ENCODE data around the gene ZNF132.

The ZNF132 gene

GRCh38 chr19:58469241-58470013 is 29.5 kb upstream of the ZNF132 start:
- Histone ChIP-seq H3K27me3 (ENCODE audit: control insufficient read depth in 5 of 5, insufficient read depth in 4 of 5, low read length in 5 of 5) (no peaks in the 10 kb centered on the region), H3K9me3 (ENCODE audit: control insufficient read depth in 5 of 5, low read length in 5 of 5) (no peaks in the 10 kb centered on the region), H3K9ac (ENCODE audit: low read length in 5 of 5) (no peak overlapping the region), H3K27ac (ENCODE audit: low read depth, low read length) (no peak overlapping the region), H3K4me3 (ENCODE audit: low read depth in 1 of 5, low read length in 5 of 5) (no peak overlapping the region), H3K4me1 (ENCODE audit: control insufficient read depth in 5 of 5, insufficient read depth in 5 of 5, low read length in 5 of 5) (peaks cover 0 to 23% (median 20%) of the 10 kb centered on the region in 5 donors), H3K36me3 (ENCODE audit: control insufficient read depth in 5 of 5, insufficient read depth in 5 of 5, low read length in 5 of 5) (peaks cover 0 to 41% (median 38%) of the 10 kb centered on the region in 5 donors)

GRCh38 chr19:58468216-58468839 is 28.4 kb upstream of the ZNF132 start:
- H3K36me3 ChIP-seq (ENCODE audit: control insufficient read depth in 5 of 5, insufficient read depth in 5 of 5, low read length in 5 of 5): peaks cover 0 to 36% (median 34%) of the 10 kb centered on the region in 5 donors
- peak overlapping the region in 3 of 5 donors; percentile 12 to 32 (median 16) for H3K4me3 ChIP-seq (ENCODE audit: low read depth in 1 of 5, low read length in 5 of 5)
- H3K9ac ChIP-seq (ENCODE audit: low read length in 5 of 5): peak overlapping the region in 2 of 5 donors; percentile 57 to 61
- H3K27me3 ChIP-seq (ENCODE audit: control insufficient read depth in 5 of 5, insufficient read depth in 4 of 5, low read length in 5 of 5): no peaks in the 10 kb centered on the region
- H3K4me1 ChIP-seq (ENCODE audit: control insufficient read depth in 5 of 5, insufficient read depth in 5 of 5, low read length in 5 of 5): peaks cover 0 to 23% (median 20%) of the 10 kb centered on the region in 5 donors
- no peaks in the 10 kb centered on the region for H3K9me3 ChIP-seq (ENCODE audit: control insufficient read depth in 5 of 5, low read length in 5 of 5)
- H3K27ac ChIP-seq (ENCODE audit: low read depth, low read length): no peak overlapping the region

- H3K9me3 ChIP-seq (ENCODE audit: control insufficient read depth in 5 of 5, low read length in 5 of 5): no peaks in the 10 kb centered on the region
- H3K4me3 ChIP-seq (ENCODE audit: low read depth in 1 of 5, low read length in 5 of 5): peak within 1 kb of the TSS; percentile 78 to 94 (median 87)
- peak within 1 kb of the TSS; percentile 41 for H3K27ac ChIP-seq (ENCODE audit: low read depth, low read length)
- H3K27me3 ChIP-seq (ENCODE audit: control insufficient read depth in 5 of 5, insufficient read depth in 4 of 5, low read length in 5 of 5): no peaks in the 10 kb centered on the region
- peaks cover 0 to 23% (median 20%) of the 10 kb centered on the region in 5 donors for H3K4me1 ChIP-seq (ENCODE audit: control insufficient read depth in 5 of 5, insufficient read depth in 5 of 5, low read length in 5 of 5)
- peak within 1 kb of the TSS in 4 of 5 donors; percentile 82 to 96 (median 88) for H3K9ac ChIP-seq (ENCODE audit: low read length in 5 of 5)
- H3K36me3 ChIP-seq (ENCODE audit: control insufficient read depth in 5 of 5, insufficient read depth in 5 of 5, low read length in 5 of 5): peaks cover 0 to 25% (median 23%) of the 10 kb centered on the region in 5 donors
Measured at GRCh38 chr19:58466760-58467589, 27.0 kb upstream of the ZNF132 start, which contains the start of gene ZNF324. ZNF324 (plus strand) TSS chr19:58467080; CDS start chr19:58469186, 2,106 bp downstream.

GRCh38 chr19:58466089-58466759 is 26.3 kb upstream of the ZNF132 start:
- peaks cover 0 to 23% (median 20%) of the 10 kb centered on the region in 5 donors for H3K4me1 ChIP-seq (ENCODE audit: control insufficient read depth in 5 of 5, insufficient read depth in 5 of 5, low read length in 5 of 5)
- H3K4me3 ChIP-seq (ENCODE audit: low read depth in 1 of 5, low read length in 5 of 5): peak overlapping the region; percentile 78 to 94 (median 87)
- peak overlapping the region in 2 of 5 donors; percentile 39 to 96 for H3K9ac ChIP-seq (ENCODE audit: low read length in 5 of 5)
- no peak overlapping the region for H3K27ac ChIP-seq (ENCODE audit: low read depth, low read length)
- no peaks in the 10 kb centered on the region for H3K27me3 ChIP-seq (ENCODE audit: control insufficient read depth in 5 of 5, insufficient read depth in 4 of 5, low read length in 5 of 5)
- H3K9me3 ChIP-seq (ENCODE audit: control insufficient read depth in 5 of 5, low read length in 5 of 5): no peaks in the 10 kb centered on the region
- peaks cover 0 to 19% (median 17%) of the 10 kb centered on the region in 5 donors for H3K36me3 ChIP-seq (ENCODE audit: control insufficient read depth in 5 of 5, insufficient read depth in 5 of 5, low read length in 5 of 5)

- Histone ChIP-seq H3K4me3 (ENCODE audit: low read depth in 1 of 5, low read length in 5 of 5) (no peak overlapping the region), H3K36me3 (ENCODE audit: control insufficient read depth in 5 of 5, insufficient read depth in 5 of 5, low read length in 5 of 5) (peaks cover 0 to 23% (median 18%) of the 10 kb centered on the region in 5 donors), H3K4me1 (ENCODE audit: control insufficient read depth in 5 of 5, insufficient read depth in 5 of 5, low read length in 5 of 5) (no peaks in the 10 kb centered on the region), H3K27me3 (ENCODE audit: control insufficient read depth in 5 of 5, insufficient read depth in 4 of 5, low read length in 5 of 5) (no peaks in the 10 kb centered on the region), H3K9me3 (ENCODE audit: control insufficient read depth in 5 of 5, low read length in 5 of 5) (no peaks in the 10 kb centered on the region), H3K9ac (ENCODE audit: low read length in 5 of 5) (no peak overlapping the region), H3K27ac (ENCODE audit: low read depth, low read length) (no peak overlapping the region)
Measured at GRCh38 chr19:58460039-58460438, 20.1 kb upstream of the ZNF132 start.

GRCh38 chr19:58456111-58456510 is 16.2 kb upstream of the ZNF132 start:
- no peak overlapping the region for H3K9ac ChIP-seq (ENCODE audit: low read length in 5 of 5)
- H3K27ac ChIP-seq (ENCODE audit: low read depth, low read length): no peak overlapping the region
- H3K27me3 ChIP-seq (ENCODE audit: control insufficient read depth in 5 of 5, insufficient read depth in 4 of 5, low read length in 5 of 5): no peaks in the 10 kb centered on the region
- peaks cover 0 to 34% (median 32%) of the 10 kb centered on the region in 5 donors for H3K36me3 ChIP-seq (ENCODE audit: control insufficient read depth in 5 of 5, insufficient read depth in 5 of 5, low read length in 5 of 5)
- H3K9me3 ChIP-seq (ENCODE audit: control insufficient read depth in 5 of 5, low read length in 5 of 5): no peaks in the 10 kb centered on the region
- H3K4me1 ChIP-seq (ENCODE audit: control insufficient read depth in 5 of 5, insufficient read depth in 5 of 5, low read length in 5 of 5): peaks cover 0 to 12% (median 8%) of the 10 kb centered on the region in 5 donors
- H3K4me3 ChIP-seq (ENCODE audit: low read depth in 1 of 5, low read length in 5 of 5): no peak overlapping the region

GRCh38 chr19:58455306-58455705 is 15.4 kb upstream of the ZNF132 start:
- no peak overlapping the region for H3K4me3 ChIP-seq (ENCODE audit: low read depth in 1 of 5, low read length in 5 of 5)
- H3K9me3 ChIP-seq (ENCODE audit: control insufficient read depth in 5 of 5, low read length in 5 of 5): no peaks in the 10 kb centered on the region
- peaks cover 3 to 16% (median 12%) of the 10 kb centered on the region in 5 donors for H3K4me1 ChIP-seq (ENCODE audit: control insufficient read depth in 5 of 5, insufficient read depth in 5 of 5, low read length in 5 of 5)
- H3K9ac ChIP-seq (ENCODE audit: low read length in 5 of 5): no peak overlapping the region
- H3K27me3 ChIP-seq (ENCODE audit: control insufficient read depth in 5 of 5, insufficient read depth in 4 of 5, low read length in 5 of 5): no peaks in the 10 kb centered on the region
- H3K27ac ChIP-seq (ENCODE audit: low read depth, low read length): no peak overlapping the region
- peaks cover 0 to 34% (median 32%) of the 10 kb centered on the region in 5 donors for H3K36me3 ChIP-seq (ENCODE audit: control insufficient read depth in 5 of 5, insufficient read depth in 5 of 5, low read length in 5 of 5)

- no peak overlapping the region for H3K9ac ChIP-seq (ENCODE audit: low read length in 5 of 5)
- H3K9me3 ChIP-seq (ENCODE audit: control insufficient read depth in 5 of 5, low read length in 5 of 5): peaks cover 0 to 3% (median 0%) of the 10 kb centered on the region in 5 donors
- peaks cover 3 to 16% (median 12%) of the 10 kb centered on the region in 5 donors for H3K4me1 ChIP-seq (ENCODE audit: control insufficient read depth in 5 of 5, insufficient read depth in 5 of 5, low read length in 5 of 5)
- no peak overlapping the region for H3K4me3 ChIP-seq (ENCODE audit: low read depth in 1 of 5, low read length in 5 of 5)
- no peaks in the 10 kb centered on the region for H3K27me3 ChIP-seq (ENCODE audit: control insufficient read depth in 5 of 5, insufficient read depth in 4 of 5, low read length in 5 of 5)
- H3K27ac ChIP-seq (ENCODE audit: low read depth, low read length): no peak overlapping the region
- H3K36me3 ChIP-seq (ENCODE audit: control insufficient read depth in 5 of 5, insufficient read depth in 5 of 5, low read length in 5 of 5): peaks cover 0 to 32% (median 31%) of the 10 kb centered on the region in 5 donors
Measured at GRCh38 chr19:58453743-58454142, 13.8 kb upstream of the ZNF132 start.
